Measurements from ENCODE around the gene DTNBP1.

- TF ChIP-seq CTCF (conservative IDR thresholded peaks at IDR 0.05; ENCODE audit: low read depth, low read length) (no peak), POLR2A (IDR thresholded peaks at IDR 0.05; ENCODE audit: low read depth, low read length) (no peak), ELK1 (IDR thresholded peaks at IDR 0.05; ENCODE audit: borderline replicate concordance, low read depth, low read length) (no peak), MAFK (IDR thresholded peaks at IDR 0.05; ENCODE audit: low read depth, low read length) (no peak), USF2 (IDR thresholded peaks at IDR 0.05; ENCODE audit: low read depth, low read length) (no peak), FOS (IDR thresholded peaks at IDR 0.05; ENCODE audit: low read depth, low read length) (no peak), RCOR1 (IDR thresholded peaks at IDR 0.05; ENCODE audit: insufficient replicate concordance, low read length) (no peak), RAD21 (IDR thresholded peaks at IDR 0.05; ENCODE audit: low read length) (no peak), MAZ (IDR thresholded peaks at IDR 0.05; ENCODE audit: borderline replicate concordance, low read depth, low read length) (no peak), BHLHE40 (IDR thresholded peaks at IDR 0.05; ENCODE audit: low read depth, low read length) (no peak), CEBPB (IDR thresholded peaks at IDR 0.05; ENCODE audit: low read depth, low read length) (no peak), RFX5 (IDR thresholded peaks at IDR 0.05; ENCODE audit: low read depth, low read length) (no peak), MXI1 (IDR thresholded peaks at IDR 0.05; ENCODE audit: borderline replicate concordance, low read depth, low read length) (no peak)
Measured at GRCh38 chr6:15606347-15606746, 56.5 kb downstream of the DTNBP1 start.
